H9 (cell line): Measurements from ENCODE around the gene AXL. TPM values are rescaled to one million over a fixed set of nuclear protein-coding genes. Genes with fewer than 3 reads are reported as not detected.
A peak's percentile ranks its signal among the peaks of the same experiment; 100 is the strongest.

Experiments used
- DNase-seq: peaks from one replicate; pipeline ENCODE4 v3.0.0-alpha.2; 2017
- H2AFZ ChIP-seq: one replicate; pipeline ENCODE4 v1.6.1; 2013; ENCODE audit warnings: mild to moderate bottlenecking, low read length, control low read depth, moderate library complexity
- H2AK5ac ChIP-seq: 2 replicates; pipeline ENCODE4 v1.6.1; 2013; ENCODE audit warnings: low read length, control low read depth, mixed read lengths; ENCODE audit not compliant: insufficient read length
- H2BK120ac ChIP-seq: one replicate; pipeline ENCODE4 v1.6.1; 2013; ENCODE audit warnings: low read depth, mild to moderate bottlenecking, low read length, control low read depth, inconsistent platforms; ENCODE audit not compliant: poor library complexity, severe bottlenecking
- H2BK12ac ChIP-seq: 2 replicates; pipeline ENCODE4 v1.6.1; 2013; ENCODE audit warnings: low read length, control low read depth, mixed read lengths, low read depth; ENCODE audit not compliant: insufficient read length
- H2BK15ac ChIP-seq: 2 replicates; pipeline ENCODE4 v1.6.1; 2013; ENCODE audit warnings: low read depth, low read length, control low read depth
- H2BK20ac ChIP-seq: one replicate; pipeline ENCODE4 v1.6.1; 2013; ENCODE audit warnings: low read depth, mild to moderate bottlenecking, low read length, control low read depth, inconsistent platforms; ENCODE audit not compliant: poor library complexity, severe bottlenecking
- H2BK5ac ChIP-seq: 2 replicates; pipeline ENCODE4 v1.6.1; 2013; ENCODE audit warnings: low read length, control low read depth, mixed read lengths; ENCODE audit not compliant: insufficient read length
- H3K14ac ChIP-seq: 2 replicates; pipeline ENCODE4 v1.6.1; 2013; ENCODE audit warnings: low read length, control low read depth; ENCODE audit not compliant: insufficient read depth
- H3K18ac ChIP-seq: 2 replicates; pipeline ENCODE4 v1.6.1; 2013; ENCODE audit warnings: low read depth, mild to moderate bottlenecking, mixed read lengths, low read length, control low read depth; ENCODE audit not compliant: insufficient read length
- H3K23ac ChIP-seq: 2 replicates; pipeline ENCODE4 v1.6.1; 2013; ENCODE audit warnings: low read length, control low read depth, mixed read lengths, low read depth; ENCODE audit not compliant: insufficient read length
- H3K23me2 ChIP-seq: 2 replicates; pipeline ENCODE4 v1.6.1; 2013; ENCODE audit warnings: low read depth, mild to moderate bottlenecking, mixed read lengths, low read length, control low read depth; ENCODE audit not compliant: insufficient read length, poor library complexity, severe bottlenecking
- H3K27ac ChIP-seq: 2 replicates; pipeline ENCODE4 v1.5.1; 2013; ENCODE audit warnings: low read length, control low read depth, mixed read lengths, low read depth; ENCODE audit not compliant: insufficient read length
- H3K27me3 ChIP-seq: 2 replicates; pipeline ENCODE4 v1.6.1; 2013; ENCODE audit warnings: low read length, control low read depth, inconsistent platforms; ENCODE audit not compliant: insufficient read depth
- H3K4ac ChIP-seq: 2 replicates; pipeline ENCODE4 v1.6.1; 2013; ENCODE audit warnings: low read depth, mild to moderate bottlenecking, control low read depth, inconsistent platforms, low read length, moderate library complexity
- H3K4me1 ChIP-seq: 2 replicates; pipeline ENCODE4 v1.6.1; 2013; ENCODE audit warnings: low read length, control low read depth, inconsistent platforms; ENCODE audit not compliant: insufficient read depth
- H3K4me2 ChIP-seq: 2 replicates; pipeline ENCODE4 v1.6.1; 2013; ENCODE audit warnings: low read length, control low read depth, mixed read lengths; ENCODE audit not compliant: insufficient read length, insufficient read depth
- H3K56ac ChIP-seq: 2 replicates; pipeline ENCODE4 v1.6.1; 2013; ENCODE audit warnings: low read depth, mild to moderate bottlenecking, mixed read lengths, low read length, control low read depth; ENCODE audit not compliant: insufficient read length
- H3K79me1 ChIP-seq: 2 replicates; pipeline ENCODE4 v1.6.1; 2013; ENCODE audit warnings: low read depth, mild to moderate bottlenecking, moderate library complexity, low read length, control low read depth, inconsistent platforms; ENCODE audit not compliant: insufficient read depth, poor library complexity, severe bottlenecking
- H3K79me2 ChIP-seq: 2 replicates; pipeline ENCODE4 v1.6.1; 2013; ENCODE audit warnings: low read length, control low read depth, inconsistent platforms; ENCODE audit not compliant: insufficient read depth
- H3K9ac ChIP-seq: 2 replicates; pipeline ENCODE4 v1.6.1; 2013; ENCODE audit warnings: low read length, control low read depth, mixed read lengths; ENCODE audit not compliant: insufficient read length; ENCODE audit errors: extremely low read depth
- H3K9me3 ChIP-seq: one replicate; pipeline ENCODE4 v1.6.1; 2013; ENCODE audit warnings: low read depth, low read length, inconsistent platforms; ENCODE audit not compliant: control insufficient read depth
- H3T11ph ChIP-seq: one replicate; pipeline ENCODE4 v1.6.1; 2013; ENCODE audit warnings: mild to moderate bottlenecking, low read length, control low read depth, inconsistent platforms
- H4K20me1 ChIP-seq: one replicate; pipeline ENCODE4 v1.6.1; 2013; ENCODE audit not compliant: control insufficient read depth, insufficient read length, insufficient read depth
- H4K5ac ChIP-seq: 2 replicates; pipeline ENCODE4 v1.6.1; 2013; ENCODE audit warnings: low read depth, mild to moderate bottlenecking, mixed read lengths, low read length, control low read depth; ENCODE audit not compliant: insufficient read length
- H4K8ac ChIP-seq: replicated peaks from 2 replicates; pipeline ENCODE4 v1.6.1; 2013; ENCODE audit warnings: low read length, control low read depth, mixed read lengths, low read depth; ENCODE audit not compliant: insufficient read length
- H4K91ac ChIP-seq: 2 replicates; pipeline ENCODE4 v1.6.1; 2013; ENCODE audit warnings: low read depth, mild to moderate bottlenecking, moderate library complexity, mixed read lengths, low read length, control low read depth; ENCODE audit not compliant: insufficient read length
- H3K27ac Mint-ChIP-seq, 3 experiments: 2 replicates in 2 of 3; 3 replicates in 1 of 3; pipeline ENCODE4 v1.8.0; 2020 to 2021; ENCODE audit warnings: mixed read lengths in 3 of 3, mild to moderate bottlenecking in 1 of 3, moderate library complexity in 1 of 3
- H3K27me3 Mint-ChIP-seq: 2 replicates; pipeline ENCODE4 v1.8.0; 2021; ENCODE audit warnings: low read depth, mild to moderate bottlenecking, moderate library complexity, mixed read lengths
- H3K36me3 Mint-ChIP-seq, 3 experiments: 2 replicates in 2 of 3; 3 replicates in 1 of 3; pipeline ENCODE4 v1.8.0; 2020 to 2021; ENCODE audit warnings: low read depth in 3 of 3, mixed read lengths in 3 of 3; ENCODE audit not compliant: insufficient read depth in 1 of 3
- H3K4me1 Mint-ChIP-seq, 2 experiments: 2 replicates each; pipeline ENCODE4 v1.8.0; 2020; ENCODE audit warnings: mixed read lengths in 2 of 2
- H3K4me3 Mint-ChIP-seq, 2 experiments: 2 replicates in 1 of 2; 3 replicates in 1 of 2; pipeline ENCODE4 v1.8.0; 2020 to 2021; ENCODE audit warnings: mild to moderate bottlenecking in 2 of 2, mixed read lengths in 2 of 2, moderate library complexity in 1 of 2
- H3K9me3 Mint-ChIP-seq, 2 experiments: 2 replicates in 1 of 2; 3 replicates in 1 of 2; pipeline ENCODE4 v1.8.0; 2020; ENCODE audit warnings: mild to moderate bottlenecking in 2 of 2, mixed read lengths in 2 of 2, moderate library complexity in 1 of 2
- CTCF ChIP-seq: fragments of 200-600 bp; sonication (generic); conservative IDR thresholded peaks from 3 replicates; pipeline ENCODE4 v1.8.0; 2021; ENCODE audit warnings: antibody characterized with exemption, mild to moderate bottlenecking
- WGBS: extraction: QIAGEN DNeasy Blood & Tissue Kit; methylation state at CpG from one replicate; pipeline ENCODE4 v1.1.7; 2013; ENCODE audit warnings: missing lambda C conversion rate, low lambda C conversion rate, mixed read lengths; ENCODE audit not compliant: insufficient read length; ENCODE audit errors: extremely low coverage; 5-methylcytosine and 5-hydroxymethylcytosine counted together
- total RNA-seq: library from RNA; stranded (reverse); gene quantifications from 2 replicates; pipeline ENCODE4 v1.2.1, GENCODE V29; 2021

AXL gene
- total RNA-seq, 1 experiment from 2014 or later, result 29.4 TPM

- H2BK120ac ChIP-seq, result no peak overlapping the region
- no peak overlapping the region for H3K14ac ChIP-seq
- H3K9me3 ChIP-seq, result no peaks in the 10 kb centered on the region
- no peak overlapping the region for H3K23ac ChIP-seq
- no peak overlapping the region for H4K91ac ChIP-seq
- Mint-ChIP-seq H3K27me3 (no peaks in the 10 kb centered on the region), H3K4me1 (no peaks in the 10 kb centered on the region), H3K27ac (peak overlapping the region in 1 of 3 experiments; percentile 49; a peak in 1 of 7 replicates), H3K4me3 (no peak overlapping the region), H3K36me3 (peaks cover 71 to 100% (median 97%) of the 10 kb centered on the region in 3 experiments), H3K9me3 (no peaks in the 10 kb centered on the region)
- H3K4me2 ChIP-seq, result no peak overlapping the region
- no peak overlapping the region for H4K5ac ChIP-seq
- no peak overlapping the region for H3K18ac ChIP-seq
- no peak overlapping the region for H2BK20ac ChIP-seq
- no peaks in the 10 kb centered on the region; the same call in 1 of the 2 replicates for H3K27me3 ChIP-seq
- no peak overlapping the region for H3K27ac ChIP-seq
- no peaks in the 10 kb centered on the region for H3K79me1 ChIP-seq
- H4K20me1 ChIP-seq, result no peaks in the 10 kb centered on the region
- no peak overlapping the region for H3T11ph ChIP-seq
- H2AK5ac ChIP-seq, result no peak overlapping the region
- no peaks in the 10 kb centered on the region for H3K79me2 ChIP-seq
- no peak overlapping the region for H2AFZ ChIP-seq
- H4K8ac ChIP-seq, result no peak overlapping the region
- no peak overlapping the region for H3K56ac ChIP-seq
- no peak for TF ChIP-seq CTCF
- no CpG with 5 or more reads among the region's 6 CpGs for WGBS
- H3K9ac ChIP-seq, result no peak overlapping the region
- H3K23me2 ChIP-seq, result no peaks in the 10 kb centered on the region
- no peaks in the 10 kb centered on the region for H3K4me1 ChIP-seq
- H2BK12ac ChIP-seq, result no peak overlapping the region
- no peak for DNase-seq
- H2BK5ac ChIP-seq, result no peak overlapping the region
- no peak overlapping the region for H3K4ac ChIP-seq
- H2BK15ac ChIP-seq, result no peak overlapping the region
Observed at GRCh38 chr19:41300555-41300954, 81.5 kb downstream of the AXL start.
